Right forelimb (tissue), 1 donor: Measurements from ENCODE around the gene RAB11FIP5.
"Not testable (repeated sequence)": the region's sequence is repeated elsewhere in the genome, so short reads cannot be mapped to it uniquely, and the experiment has no call there.

ENCODE experiments used
- DNase-seq: peaks from one replicate; pipeline ENCODE4 v3.0.0-alpha.2; 2018

Gene RAB11FIP5

GRCh38 chr2:73067043-73067442 lies 45.7 kb downstream of the RAB11FIP5 start:
- DNase-seq = no peak

GRCh38 chr2:73065070-73065469 lies 47.7 kb downstream of the RAB11FIP5 start:
- DNase-seq = not testable (repeated sequence)

- no peak for DNase-seq
These were observed 48.6 kb downstream of the RAB11FIP5 start for GRCh38 chr2:73063909-73064875.

- DNase-seq = no peak
These were observed 49.3 kb downstream of the RAB11FIP5 start for GRCh38 chr2:73063472-73063871.

- no peak for DNase-seq
These were observed 53.6 kb downstream of the RAB11FIP5 start for GRCh38 chr2:73059106-73059505.

- DNase-seq = no peak
These were observed 57.8 kb downstream of the RAB11FIP5 start for GRCh38 chr2:73054980-73055379.

GRCh38 chr2:73053316-73054114 lies 59.2 kb downstream of the RAB11FIP5 start:
- DNase-seq = no peak

- no peak for DNase-seq
These were observed 62.6 kb downstream of the RAB11FIP5 start for GRCh38 chr2:73050121-73050545.

GRCh38 chr2:73043929-73044832 lies 68.6 kb downstream of the RAB11FIP5 start:
- no peak for DNase-seq

GRCh38 chr2:73043276-73043675 lies 69.5 kb downstream of the RAB11FIP5 start:
- DNase-seq = no peak

GRCh38 chr2:73037947-73038585 lies 74.7 kb downstream of the RAB11FIP5 start:
- no peak for DNase-seq

GRCh38 chr2:73036766-73037165 lies 76.0 kb downstream of the RAB11FIP5 start:
- DNase-seq = no peak

- no peak for DNase-seq
These were observed 76.6 kb downstream of the RAB11FIP5 start for GRCh38 chr2:73035899-73036711.

GRCh38 chr2:73034661-73035375 lies 77.9 kb downstream of the RAB11FIP5 start:
- no peak for DNase-seq

- no peak for DNase-seq
These were observed 78.9 kb downstream of the RAB11FIP5 start for GRCh38 chr2:73033766-73034381.

GRCh38 chr2:73033142-73033765 lies 79.5 kb downstream of the RAB11FIP5 start:
- DNase-seq = no peak

GRCh38 chr2:73032702-73033097 lies 80.0 kb downstream of the RAB11FIP5 start:
- no peak for DNase-seq

GRCh38 chr2:73031725-73032701 lies 80.7 kb downstream of the RAB11FIP5 start:
- DNase-seq = no peak
